ENCODE results near the gene LLGL2.

LLGL2 gene

GRCh38 chr17:75570772-75571171 is 45.3 kb downstream of the LLGL2 start:
- TF ChIP-seq CTCF (IDR thresholded peaks at IDR 0.05): no peak

- no peak for TF ChIP-seq CTCF (IDR thresholded peaks at IDR 0.05)
Measured at GRCh38 chr17:75571197-75571884, 45.8 kb downstream of the LLGL2 start.

GRCh38 chr17:75571885-75572215 is 46.4 kb downstream of the LLGL2 start:
- TF ChIP-seq CTCF (IDR thresholded peaks at IDR 0.05): no peak

- TF ChIP-seq CTCF (IDR thresholded peaks at IDR 0.05): no peak
Measured at GRCh38 chr17:75572713-75573539, 47.4 kb downstream of the LLGL2 start.

GRCh38 chr17:75573540-75573957 is 48.1 kb downstream of the LLGL2 start:
- no peak for TF ChIP-seq CTCF (IDR thresholded peaks at IDR 0.05)

GRCh38 chr17:75573994-75574393 is 48.5 kb downstream of the LLGL2 start:
- TF ChIP-seq CTCF (IDR thresholded peaks at IDR 0.05): no peak

- no peak for TF ChIP-seq CTCF (IDR thresholded peaks at IDR 0.05)
Measured at GRCh38 chr17:75574404-75575036, 49.0 kb downstream of the LLGL2 start.
